GM23338 (cell line): ENCODE data around the gene SIGLEC8. TPM values are rescaled to one million over a fixed set of nuclear protein-coding genes. Genes with fewer than 3 reads are reported as not detected.

Experiments
- ATAC-seq: fragments of 200-7000 bp; cut with Tn5 transposase; 3 replicates; pipeline ENCODE4 v1.9.1; 2020
- DNase-seq: peaks from one replicate; pipeline ENCODE4 v3.0.0-alpha.2; 2015; ENCODE audit warnings: low spot score
- H2AFZ ChIP-seq: fragments of 200-600 bp; sonication (generic); 2 replicates; pipeline ENCODE4 v1.8.0; 2016; ENCODE audit warnings: antibody characterized with exemption, mild to moderate bottlenecking, moderate library complexity
- H3F3A ChIP-seq: fragments of 200-600 bp; sonication (generic); replicated peaks from 2 replicates; pipeline ENCODE4 v1.8.0; 2017; ENCODE audit warnings: antibody characterized with exemption, mixed run types, low read depth
- H3K27ac ChIP-seq: fragments of 200-600 bp; sonication (generic); 2 replicates; pipeline ENCODE4 v1.6.1; 2016; ENCODE audit warnings: low read depth
- H3K27me3 ChIP-seq: fragments of 200-600 bp; sonication (generic); 2 replicates; pipeline ENCODE4 v1.8.0; 2016; ENCODE audit warnings: mild to moderate bottlenecking, mixed run types, moderate library complexity; ENCODE audit not compliant: insufficient read depth
- H3K36me3 ChIP-seq: fragments of 200-600 bp; sonication (generic); 2 replicates; pipeline ENCODE4 v1.8.0; 2016; ENCODE audit warnings: mild to moderate bottlenecking; ENCODE audit not compliant: insufficient read depth
- H3K4me1 ChIP-seq: fragments of 200-600 bp; sonication (generic); 2 replicates; pipeline ENCODE4 v1.8.0; 2016; ENCODE audit warnings: mild to moderate bottlenecking, moderate library complexity; ENCODE audit not compliant: insufficient read depth
- H3K4me2 ChIP-seq: fragments of 200-600 bp; sonication (generic); 2 replicates; pipeline ENCODE4 v1.7.1; 2017; ENCODE audit warnings: mixed run types
- H3K4me3 ChIP-seq: fragments of 200-600 bp; sonication (generic); 2 replicates; pipeline ENCODE4 v1.6.1; 2016; ENCODE audit warnings: mixed run types
- H3K79me2 ChIP-seq: fragments of 200-600 bp; sonication (generic); replicated peaks from 2 replicates; pipeline ENCODE4 v1.8.0; 2017; ENCODE audit warnings: mild to moderate bottlenecking; ENCODE audit not compliant: insufficient read depth
- H3K9me2 ChIP-seq: fragments of 200-600 bp; sonication (generic); 2 replicates; pipeline ENCODE4 v1.8.0; 2017; ENCODE audit not compliant: insufficient read depth
- H4K20me1 ChIP-seq: fragments of 200-600 bp; sonication (generic); replicated peaks from 2 replicates; pipeline ENCODE4 v1.8.0; 2017; ENCODE audit warnings: mild to moderate bottlenecking; ENCODE audit not compliant: insufficient read depth
- H3K27ac Mint-ChIP-seq: 2 replicates; pipeline ENCODE4 v1.8.0; 2020; ENCODE audit warnings: inconsistent platforms, mild to moderate bottlenecking, moderate library complexity, mixed read lengths
- H3K27me3 Mint-ChIP-seq: 3 replicates; pipeline ENCODE4 v1.8.0; 2022; ENCODE audit warnings: low read depth, mild to moderate bottlenecking, moderate library complexity, mixed read lengths, inconsistent platforms; ENCODE audit not compliant: insufficient read depth, poor library complexity
- H3K36me3 Mint-ChIP-seq: 3 replicates; pipeline ENCODE4 v1.8.0; 2021; ENCODE audit warnings: low read depth, mild to moderate bottlenecking, inconsistent platforms, moderate library complexity, mixed read lengths
- H3K4me1 Mint-ChIP-seq: 3 replicates; pipeline ENCODE4 v1.8.0; 2020; ENCODE audit warnings: mild to moderate bottlenecking, inconsistent platforms, mixed read lengths
- H3K4me3 Mint-ChIP-seq: 3 replicates; pipeline ENCODE4 v1.8.0; 2021; ENCODE audit warnings: moderate library complexity, mild to moderate bottlenecking, inconsistent platforms, mixed read lengths
- H3K9me3 Mint-ChIP-seq: 3 replicates; pipeline ENCODE4 v1.8.0; 2020; ENCODE audit warnings: moderate library complexity, mild to moderate bottlenecking, inconsistent platforms, mixed read lengths
- CREB1 ChIP-seq: fragments of 250-450 bp; sonication (Bioruptor Pico); IDR thresholded peaks from 2 replicates; pipeline ENCODE4 v1.5.0; 2020; ENCODE audit warnings: low read depth, mild to moderate bottlenecking, moderate library complexity
- EZH2phosphoT487 ChIP-seq: fragments of 200-600 bp; sonication (generic); IDR thresholded peaks from one replicate; pipeline ENCODE4 v1.8.1; 2018; ENCODE audit warnings: antibody characterized with exemption; ENCODE audit not compliant: unreplicated experiment
- JUNB ChIP-seq: IDR thresholded peaks from one replicate; pipeline ENCODE4 v1.6.1; 2016; ENCODE audit warnings: antibody characterized with exemption; ENCODE audit not compliant: unreplicated experiment
- NANOG ChIP-seq: IDR thresholded peaks from 2 replicates; pipeline ENCODE4 v1.6.1; 2016; ENCODE audit warnings: antibody characterized with exemption, borderline replicate concordance
- ZNF114 ChIP-seq: fragments of 250-450 bp; sonication (Bioruptor Pico); IDR thresholded peaks from 2 replicates; pipeline ENCODE4 v1.5.0; 2020; ENCODE audit warnings: mild to moderate bottlenecking, moderate library complexity
- ZNF331 ChIP-seq: fragments of 250-450 bp; sonication (Bioruptor Pico); IDR thresholded peaks from 2 replicates; pipeline ENCODE4 v1.5.0; 2020; ENCODE audit warnings: low read depth, mild to moderate bottlenecking, moderate library complexity
- polyA plus RNA-seq: library from polyadenylated mRNA; unstranded; fragments of >200 nt; fragmentation: Nextera tagmentation; extraction: Ambion mirVana; gene quantifications from 2 replicates; pipeline ENCODE4 v1.2.1, GENCODE V29; 2016
- total RNA-seq: library from RNA; depleted of rRNA; stranded (reverse); fragments of >200 nt; shearing (Covaris generic); gene quantifications from 2 replicates; pipeline ENCODE4 v1.2.3, GENCODE V29; 2014
- TF ChIP-seq, protein P1 (sequence below): fragments of 250-450 bp; sonication (Bioruptor Pico); IDR thresholded peaks from 2 replicates; pipeline ENCODE4 v1.5.0; 2020; ENCODE audit warnings: mild to moderate bottlenecking, moderate library complexity
- TF ChIP-seq, protein P2 (sequence below): IDR thresholded peaks from 2 replicates; pipeline ENCODE4 v1.6.1; 2016; ENCODE audit warnings: antibody characterized with exemption

The SIGLEC8 gene
- total and polyA plus RNA-seq, 2 experiments from 2014 or later = not detected

DNA sequence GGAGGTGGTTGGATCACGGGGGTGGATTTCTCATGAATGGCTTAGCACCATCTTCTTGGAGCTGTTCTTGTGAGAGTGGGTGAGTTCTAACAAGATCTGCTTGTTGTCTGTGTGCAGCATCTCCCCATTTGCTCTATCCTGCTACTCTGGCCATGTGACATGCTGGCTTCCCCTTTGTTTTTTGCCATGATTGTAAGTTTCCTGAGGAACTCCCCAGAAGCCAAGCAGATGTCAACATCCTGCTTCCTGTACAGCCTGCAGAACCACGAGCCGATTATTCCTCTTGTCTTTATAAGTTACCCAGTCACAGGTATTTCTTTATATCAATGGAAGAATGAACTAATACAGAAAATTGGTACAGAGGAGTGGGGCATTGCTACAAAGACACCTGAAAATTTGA is 45.6 kb upstream of the SIGLEC8 start (continued):
- TF ChIP-seq, protein P1, sequence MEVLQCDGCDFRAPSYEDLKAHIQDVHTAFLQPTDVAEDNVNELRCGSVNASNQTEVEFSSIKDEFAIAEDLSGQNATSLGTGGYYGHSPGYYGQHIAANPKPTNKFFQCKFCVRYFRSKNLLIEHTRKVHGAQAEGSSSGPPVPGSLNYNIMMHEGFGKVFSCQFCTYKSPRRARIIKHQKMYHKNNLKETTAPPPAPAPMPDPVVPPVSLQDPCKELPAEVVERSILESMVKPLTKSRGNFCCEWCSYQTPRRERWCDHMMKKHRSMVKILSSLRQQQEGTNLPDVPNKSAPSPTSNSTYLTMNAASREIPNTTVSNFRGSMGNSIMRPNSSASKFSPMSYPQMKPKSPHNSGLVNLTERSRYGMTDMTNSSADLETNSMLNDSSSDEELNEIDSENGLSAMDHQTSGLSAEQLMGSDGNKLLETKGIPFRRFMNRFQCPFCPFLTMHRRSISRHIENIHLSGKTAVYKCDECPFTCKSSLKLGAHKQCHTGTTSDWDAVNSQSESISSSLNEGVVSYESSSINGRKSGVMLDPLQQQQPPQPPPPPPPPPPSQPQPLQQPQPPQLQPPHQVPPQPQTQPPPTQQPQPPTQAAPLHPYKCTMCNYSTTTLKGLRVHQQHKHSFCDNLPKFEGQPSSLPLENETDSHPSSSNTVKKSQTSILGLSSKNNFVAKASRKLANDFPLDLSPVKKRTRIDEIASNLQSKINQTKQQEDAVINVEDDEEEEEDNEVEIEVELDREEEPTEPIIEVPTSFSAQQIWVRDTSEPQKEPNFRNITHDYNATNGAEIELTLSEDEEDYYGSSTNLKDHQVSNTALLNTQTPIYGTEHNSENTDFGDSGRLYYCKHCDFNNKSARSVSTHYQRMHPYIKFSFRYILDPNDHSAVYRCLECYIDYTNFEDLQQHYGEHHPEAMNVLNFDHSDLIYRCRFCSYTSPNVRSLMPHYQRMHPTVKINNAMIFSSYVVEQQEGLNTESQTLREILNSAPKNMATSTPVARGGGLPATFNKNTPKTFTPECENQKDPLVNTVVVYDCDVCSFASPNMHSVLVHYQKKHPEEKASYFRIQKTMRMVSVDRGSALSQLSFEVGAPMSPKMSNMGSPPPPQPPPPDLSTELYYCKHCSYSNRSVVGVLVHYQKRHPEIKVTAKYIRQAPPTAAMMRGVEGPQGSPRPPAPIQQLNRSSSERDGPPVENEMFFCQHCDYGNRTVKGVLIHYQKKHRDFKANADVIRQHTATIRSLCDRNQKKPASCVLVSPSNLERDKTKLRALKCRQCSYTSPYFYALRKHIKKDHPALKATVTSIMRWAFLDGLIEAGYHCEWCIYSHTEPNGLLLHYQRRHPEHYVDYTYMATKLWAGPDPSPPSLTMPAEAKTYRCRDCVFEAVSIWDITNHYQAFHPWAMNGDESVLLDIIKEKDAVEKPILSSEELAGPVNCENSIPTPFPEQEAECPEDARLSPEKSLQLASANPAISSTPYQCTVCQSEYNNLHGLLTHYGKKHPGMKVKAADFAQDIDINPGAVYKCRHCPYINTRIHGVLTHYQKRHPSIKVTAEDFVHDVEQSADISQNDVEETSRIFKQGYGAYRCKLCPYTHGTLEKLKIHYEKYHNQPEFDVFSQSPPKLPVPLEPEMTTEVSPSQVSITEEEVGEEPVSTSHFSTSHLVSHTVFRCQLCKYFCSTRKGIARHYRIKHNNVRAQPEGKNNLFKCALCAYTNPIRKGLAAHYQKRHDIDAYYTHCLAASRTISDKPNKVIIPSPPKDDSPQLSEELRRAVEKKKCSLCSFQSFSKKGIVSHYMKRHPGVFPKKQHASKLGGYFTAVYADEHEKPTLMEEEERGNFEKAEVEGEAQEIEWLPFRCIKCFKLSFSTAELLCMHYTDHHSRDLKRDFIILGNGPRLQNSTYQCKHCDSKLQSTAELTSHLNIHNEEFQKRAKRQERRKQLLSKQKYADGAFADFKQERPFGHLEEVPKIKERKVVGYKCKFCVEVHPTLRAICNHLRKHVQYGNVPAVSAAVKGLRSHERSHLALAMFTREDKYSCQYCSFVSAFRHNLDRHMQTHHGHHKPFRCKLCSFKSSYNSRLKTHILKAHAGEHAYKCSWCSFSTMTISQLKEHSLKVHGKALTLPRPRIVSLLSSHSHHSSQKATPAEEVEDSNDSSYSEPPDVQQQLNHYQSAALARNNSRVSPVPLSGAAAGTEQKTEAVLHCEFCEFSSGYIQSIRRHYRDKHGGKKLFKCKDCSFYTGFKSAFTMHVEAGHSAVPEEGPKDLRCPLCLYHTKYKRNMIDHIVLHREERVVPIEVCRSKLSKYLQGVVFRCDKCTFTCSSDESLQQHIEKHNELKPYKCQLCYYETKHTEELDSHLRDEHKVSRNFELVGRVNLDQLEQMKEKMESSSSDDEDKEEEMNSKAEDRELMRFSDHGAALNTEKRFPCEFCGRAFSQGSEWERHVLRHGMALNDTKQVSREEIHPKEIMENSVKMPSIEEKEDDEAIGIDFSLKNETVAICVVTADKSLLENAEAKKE (CRISPR knock-in tag) = no peak
- TF ChIP-seq JUNB = no peak
- no peak for TF ChIP-seq ZNF331 (CRISPR knock-in tag)

DNA sequence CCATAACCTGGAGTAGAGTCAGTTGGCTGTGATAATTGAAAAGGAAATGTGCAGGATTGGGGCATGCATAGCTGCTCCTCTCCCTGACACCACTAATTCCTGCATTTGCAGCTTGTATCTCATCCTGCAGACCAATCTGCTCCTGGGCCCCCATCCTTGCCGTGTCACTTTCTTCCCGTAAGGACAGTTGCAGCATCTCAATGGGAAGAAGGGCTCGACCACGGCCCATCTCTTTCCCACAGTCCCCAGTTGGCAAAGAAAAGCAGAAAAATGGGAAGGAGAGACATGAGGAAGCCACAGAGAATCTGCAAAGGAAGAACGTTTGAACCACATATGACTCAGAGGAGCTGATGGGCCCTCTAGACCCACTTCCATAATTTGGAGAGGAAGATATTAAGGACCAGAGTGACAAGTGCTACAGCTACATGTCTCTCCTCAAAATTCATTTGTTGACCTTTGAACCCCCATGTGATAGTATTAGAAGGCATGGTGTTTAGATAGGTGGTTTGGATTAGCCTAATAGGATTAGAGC is 45.1 kb upstream of the SIGLEC8 start:
- ATAC-seq = no peak
- no peak overlapping the region for H3K27ac Mint-ChIP-seq
- peaks cover 25% of the 10 kb centered on the region for H3K36me3 Mint-ChIP-seq
- Histone ChIP-seq H3K4me1 (no peaks in the 10 kb centered on the region), H3K4me2 (no peak overlapping the region), H3K27ac (no peak overlapping the region), H3K9me2 (no peaks in the 10 kb centered on the region), H3F3A (no peaks in the 10 kb centered on the region), H3K36me3 (no peaks in the 10 kb centered on the region), H3K27me3 (no peaks in the 10 kb centered on the region), H3K4me3 (no peak overlapping the region), H4K20me1 (no peaks in the 10 kb centered on the region), H3K79me2 (no peaks in the 10 kb centered on the region), H2AFZ (no peak overlapping the region)
- H3K4me1 Mint-ChIP-seq = no peaks in the 10 kb centered on the region
- peaks cover 91% of the 10 kb centered on the region for H3K9me3 Mint-ChIP-seq
- peaks cover 2% of the 10 kb centered on the region for H3K27me3 Mint-ChIP-seq
- DNase-seq = no peak
- no peak overlapping the region for H3K4me3 Mint-ChIP-seq
- TF ChIP-seq CREB1 (CRISPR knock-in tag) (no peak), EZH2phosphoT487 (no peak), ZNF114 (no peak), NANOG (no peak), ZNF331 (CRISPR knock-in tag) (no peak), JUNB (no peak)
- TF ChIP-seq, protein P2, sequence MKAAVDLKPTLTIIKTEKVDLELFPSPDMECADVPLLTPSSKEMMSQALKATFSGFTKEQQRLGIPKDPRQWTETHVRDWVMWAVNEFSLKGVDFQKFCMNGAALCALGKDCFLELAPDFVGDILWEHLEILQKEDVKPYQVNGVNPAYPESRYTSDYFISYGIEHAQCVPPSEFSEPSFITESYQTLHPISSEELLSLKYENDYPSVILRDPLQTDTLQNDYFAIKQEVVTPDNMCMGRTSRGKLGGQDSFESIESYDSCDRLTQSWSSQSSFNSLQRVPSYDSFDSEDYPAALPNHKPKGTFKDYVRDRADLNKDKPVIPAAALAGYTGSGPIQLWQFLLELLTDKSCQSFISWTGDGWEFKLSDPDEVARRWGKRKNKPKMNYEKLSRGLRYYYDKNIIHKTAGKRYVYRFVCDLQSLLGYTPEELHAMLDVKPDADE = no peak
- TF ChIP-seq, protein P1 (CRISPR knock-in tag) = no peak
